Astrocyte of the spinal cord (primary cell): ENCODE data around the gene SF3A1.

Experiments
- DNase-seq: peaks from one replicate; pipeline ENCODE4 v3.0.0; 2011; ENCODE audit warnings: low read depth, low spot score
- H3K4me3 ChIP-seq: 2 replicates; pipeline ENCODE4 v1.5.1; 2011; ENCODE audit warnings: low read depth, mild to moderate bottlenecking, low read length, moderate library complexity
- CTCF ChIP-seq: IDR thresholded peaks from 2 replicates; pipeline ENCODE4 v1.5.1; 2012; ENCODE audit warnings: low read depth, mild to moderate bottlenecking, low read length, inconsistent platforms
- in situ Hi-C: cut with HindIII; loops from 2 replicates; pipeline ENCODE4 v1.10.0; 2017; ENCODE audit warnings: low sequenced_read_pairs

SF3A1 gene

GRCh38 chr22:30351226-30351625 lies 5.5 kb downstream of the SF3A1 start:
- no peak overlapping the region for H3K4me3 ChIP-seq
- in situ Hi-C loops = no loop called here
- DNase-seq = no peak
- TF ChIP-seq CTCF = no peak

- in situ Hi-C loops = no loop called here
- DNase-seq = no peak
- TF ChIP-seq CTCF = no peak
- no peak overlapping the region for H3K4me3 ChIP-seq
Measured at GRCh38 chr22:30348809-30349208, 7.9 kb downstream of the SF3A1 start.

- no peak for TF ChIP-seq CTCF
- in situ Hi-C loops = no loop called here
- no peak for DNase-seq
- H3K4me3 ChIP-seq = no peak overlapping the region
Measured at GRCh38 chr22:30348404-30348803, 8.3 kb downstream of the SF3A1 start.

GRCh38 chr22:30347255-30347892 lies 9.3 kb downstream of the SF3A1 start:
- in situ Hi-C loops = no loop called here
- H3K4me3 ChIP-seq = no peak overlapping the region
- DNase-seq = no peak
- no peak for TF ChIP-seq CTCF

- TF ChIP-seq CTCF = no peak
- in situ Hi-C loops = no loop called here
- H3K4me3 ChIP-seq = no peak overlapping the region
- no peak for DNase-seq
Measured at GRCh38 chr22:30344447-30345200, 12.1 kb downstream of the SF3A1 start.

GRCh38 chr22:30340911-30341685 lies 15.6 kb downstream of the SF3A1 start:
- no peak for DNase-seq
- H3K4me3 ChIP-seq = no peak overlapping the region
- in situ Hi-C loops = no loop called here
- no peak for TF ChIP-seq CTCF
